HG03432 (cell line): ENCODE data around the gene SGMS1.
A peak's percentile ranks its signal among the peaks of the same experiment; 100 is the strongest.
"Not testable (repeated sequence)": the region's sequence is repeated elsewhere in the genome, so short reads cannot be mapped to it uniquely, and the experiment has no call there.

Source experiments
- ATAC-seq: cut with Tn5 transposase; IDR thresholded peaks from one replicate; pipeline ENCODE4 v1.9.1; 2021; ENCODE audit warnings: mild to moderate bottlenecking, moderate library complexity; ENCODE audit not compliant: unreplicated experiment

Gene SGMS1

GRCh38 chr10:50355693-50356480, 267.9 kb downstream of the SGMS1 start:
- not testable (repeated sequence) for ATAC-seq

- ATAC-seq = no peak
Observed at GRCh38 chr10:50351483-50352146, 272.1 kb downstream of the SGMS1 start.

GRCh38 chr10:50350366-50350765, 273.4 kb downstream of the SGMS1 start:
- no peak for ATAC-seq

DNA sequence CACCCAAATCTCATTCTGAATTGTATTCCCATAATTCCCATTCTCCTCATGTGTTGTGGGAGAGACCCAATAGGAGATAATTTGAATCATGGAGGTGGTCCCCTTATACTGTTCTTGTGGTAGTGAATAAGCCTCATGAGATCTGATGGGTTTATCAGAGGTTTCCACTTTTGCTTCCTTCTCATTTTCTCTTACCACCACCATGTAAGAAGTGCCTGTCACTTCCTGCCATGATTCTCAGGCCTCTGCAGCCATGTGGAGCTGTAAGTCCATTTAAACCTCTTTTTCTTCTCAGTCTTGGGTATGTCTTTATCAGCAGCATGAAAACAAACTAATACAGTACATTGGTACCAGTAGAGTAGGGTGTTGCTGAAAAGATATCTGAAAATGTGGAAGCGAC, 274.2 kb downstream of the SGMS1 start:
- no peak for ATAC-seq

GRCh38 chr10:50347394-50347802, 276.4 kb downstream of the SGMS1 start:
- peak; percentile 97 for ATAC-seq

DNA sequence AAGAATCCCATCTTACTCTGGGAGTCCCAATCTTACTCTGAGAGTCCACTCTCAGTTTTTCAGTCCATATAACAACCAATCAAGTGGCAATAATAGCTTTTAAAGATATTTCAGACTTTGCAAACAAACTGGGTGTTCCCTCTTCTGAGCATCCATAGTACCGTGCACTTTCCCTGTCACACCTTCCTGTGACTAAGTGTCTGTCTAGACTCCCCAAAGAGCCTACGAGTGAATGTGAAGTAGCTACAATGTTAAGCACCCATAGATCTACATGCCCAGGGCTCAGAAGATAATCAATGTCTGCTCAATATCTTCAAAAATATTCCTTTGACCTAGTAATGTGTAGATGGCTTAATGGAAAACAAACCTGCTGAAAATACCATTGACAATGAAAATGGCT, 276.8 kb downstream of the SGMS1 start:
- ATAC-seq = peak; percentile 22

DNA sequence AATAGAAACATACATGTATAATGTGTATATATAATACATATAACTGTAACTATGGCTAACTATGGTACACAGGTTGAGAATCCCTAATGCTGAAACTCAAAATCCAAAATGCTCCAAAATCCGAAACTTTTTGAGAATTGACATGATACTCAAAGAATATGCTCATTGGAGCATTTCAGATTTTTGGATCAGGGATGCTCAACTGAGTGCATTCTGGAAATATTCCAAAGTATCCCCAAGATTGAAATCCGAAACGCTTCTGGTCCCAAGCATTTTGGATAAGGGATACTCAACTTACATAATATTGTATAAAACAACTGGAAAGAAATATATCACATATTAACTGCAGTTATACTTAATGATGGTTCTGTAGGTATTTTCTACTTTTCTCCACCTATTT, 278.2 kb downstream of the SGMS1 start:
- ATAC-seq = no peak

DNA sequence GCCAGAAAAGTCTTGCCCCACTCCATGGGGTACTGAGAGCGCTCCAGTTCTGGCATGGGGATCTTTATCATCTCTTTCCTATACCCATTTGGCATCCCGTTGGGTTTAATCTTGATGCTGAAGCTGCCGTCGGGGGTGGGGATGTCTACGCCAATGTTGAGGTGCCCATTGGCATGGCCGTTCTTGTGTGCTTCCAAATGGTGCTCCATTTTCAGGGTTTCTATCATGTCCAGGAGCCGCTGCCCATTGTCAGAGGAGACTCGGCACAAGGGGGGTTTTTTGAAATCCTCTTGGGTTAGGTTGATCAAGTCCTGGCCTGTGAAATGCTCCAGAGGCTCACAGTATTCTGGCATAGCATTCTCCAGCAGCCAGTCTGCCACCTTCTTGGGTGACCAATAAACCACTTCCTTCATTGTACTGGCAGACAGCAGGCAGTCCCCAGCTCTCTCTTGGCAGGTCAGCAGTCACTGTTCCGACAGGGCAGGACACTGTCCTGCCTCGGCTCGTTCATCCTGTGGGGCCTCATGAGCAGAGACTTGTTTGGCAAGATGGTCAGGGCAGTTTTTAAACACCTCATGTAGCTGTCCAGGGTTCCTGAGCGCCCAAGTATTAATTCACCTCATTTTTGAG, 279.9 kb downstream of the SGMS1 start:
- no peak for ATAC-seq

GRCh38 chr10:50341987-50342386, 281.8 kb downstream of the SGMS1 start:
- no peak for ATAC-seq

DNA sequence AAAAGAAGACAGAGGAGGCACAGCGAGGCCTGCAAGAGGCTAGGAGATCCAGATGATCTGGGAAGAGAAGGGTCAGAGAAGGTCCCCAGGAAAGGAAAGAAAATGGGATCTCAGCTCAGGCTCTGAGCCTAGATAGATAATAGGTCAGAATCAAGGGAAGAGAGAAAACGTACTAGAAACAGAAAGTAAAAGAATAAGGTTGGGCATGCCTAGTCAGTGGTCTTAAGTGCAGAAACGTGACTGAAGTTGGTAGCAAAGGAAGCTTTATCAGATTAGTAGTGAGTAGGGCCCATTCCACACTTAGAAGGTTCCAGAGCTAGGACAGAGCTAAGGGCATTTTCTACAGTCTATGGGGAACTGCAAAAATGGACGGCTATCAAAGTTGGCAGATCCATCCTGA, 287.6 kb downstream of the SGMS1 start:
- ATAC-seq = no peak

GRCh38 chr10:50335397-50335796, 288.4 kb downstream of the SGMS1 start:
- ATAC-seq = no peak

DNA sequence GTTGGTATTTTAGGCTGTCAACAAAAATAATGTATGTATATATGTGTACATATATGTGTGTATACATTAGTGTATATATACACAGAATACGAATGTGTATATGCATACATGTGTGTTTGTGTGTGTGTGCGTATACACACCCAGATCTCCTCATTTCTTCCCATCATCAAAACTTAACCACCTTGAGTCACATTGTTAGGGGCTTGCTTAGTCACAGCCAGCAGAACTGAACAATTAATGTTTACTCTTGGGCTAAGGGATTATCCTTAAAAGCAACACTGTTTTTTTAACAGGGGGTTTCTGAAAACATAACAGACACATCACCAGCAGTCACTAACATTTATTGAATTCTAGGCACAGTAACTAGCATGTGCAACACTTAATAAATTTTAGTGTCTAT, 289.5 kb downstream of the SGMS1 start:
- ATAC-seq = no peak

DNA sequence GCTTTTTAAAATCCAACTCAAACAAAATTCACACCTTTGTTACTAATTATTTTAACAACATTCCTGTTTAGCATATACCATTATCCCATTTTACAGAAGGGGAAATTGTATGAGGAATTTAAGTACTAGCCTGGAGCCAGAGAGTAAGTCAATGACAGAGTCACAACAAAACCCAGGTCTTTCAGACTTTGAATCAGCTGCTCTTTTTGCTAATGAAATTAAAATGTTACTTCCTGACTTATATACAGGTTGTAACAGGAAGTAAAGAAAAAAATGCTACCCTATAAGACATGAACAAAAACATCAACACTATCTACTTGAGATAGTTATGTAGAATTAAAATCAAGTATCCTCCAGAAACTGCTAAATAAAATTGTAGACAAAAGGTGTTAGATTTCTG, 289.9 kb downstream of the SGMS1 start:
- no peak for ATAC-seq

GRCh38 chr10:50332108-50332842, 291.5 kb downstream of the SGMS1 start:
- no peak for ATAC-seq

GRCh38 chr10:50331486-50331885, 292.3 kb downstream of the SGMS1 start:
- ATAC-seq = no peak

GRCh38 chr10:50326757-50327701, 296.7 kb downstream of the SGMS1 start:
- ATAC-seq = no peak

- ATAC-seq = no peak
Observed at GRCh38 chr10:50326172-50326555, 297.6 kb downstream of the SGMS1 start.

DNA sequence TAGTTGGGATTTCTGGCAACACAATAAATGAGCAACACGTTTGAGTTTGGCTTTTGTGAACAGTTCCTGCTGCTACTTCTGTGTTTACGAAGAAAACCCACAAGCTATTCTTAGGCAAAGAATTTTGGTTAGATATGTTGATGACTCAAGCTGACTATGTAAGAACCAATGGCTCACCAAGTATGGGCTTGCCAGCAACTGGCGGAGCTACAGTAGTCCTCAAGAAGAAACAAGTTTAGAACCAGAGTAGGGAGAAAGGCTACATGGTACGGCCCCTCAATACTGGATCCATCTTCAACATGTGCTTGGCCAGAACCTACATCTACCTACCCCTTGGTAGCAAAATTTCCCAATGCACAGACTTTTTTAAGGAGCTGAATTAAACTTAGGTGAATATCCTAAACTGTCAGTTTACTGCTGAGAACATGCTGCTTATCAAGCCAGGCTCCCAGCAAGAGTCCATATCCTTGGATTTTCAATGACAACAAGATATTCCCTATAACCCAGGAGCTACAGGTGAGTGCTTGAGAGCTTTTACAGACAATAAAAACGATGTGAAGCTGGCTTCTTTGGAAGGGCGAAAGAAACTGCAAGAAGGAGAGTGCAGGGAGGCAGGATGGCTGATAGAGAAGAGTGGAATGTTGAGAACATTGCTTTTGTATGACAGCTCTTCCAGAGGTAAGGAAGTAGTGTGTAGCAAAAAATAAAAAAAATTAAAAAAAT, 298.1 kb downstream of the SGMS1 start:
- peak; percentile 84 for ATAC-seq

DNA sequence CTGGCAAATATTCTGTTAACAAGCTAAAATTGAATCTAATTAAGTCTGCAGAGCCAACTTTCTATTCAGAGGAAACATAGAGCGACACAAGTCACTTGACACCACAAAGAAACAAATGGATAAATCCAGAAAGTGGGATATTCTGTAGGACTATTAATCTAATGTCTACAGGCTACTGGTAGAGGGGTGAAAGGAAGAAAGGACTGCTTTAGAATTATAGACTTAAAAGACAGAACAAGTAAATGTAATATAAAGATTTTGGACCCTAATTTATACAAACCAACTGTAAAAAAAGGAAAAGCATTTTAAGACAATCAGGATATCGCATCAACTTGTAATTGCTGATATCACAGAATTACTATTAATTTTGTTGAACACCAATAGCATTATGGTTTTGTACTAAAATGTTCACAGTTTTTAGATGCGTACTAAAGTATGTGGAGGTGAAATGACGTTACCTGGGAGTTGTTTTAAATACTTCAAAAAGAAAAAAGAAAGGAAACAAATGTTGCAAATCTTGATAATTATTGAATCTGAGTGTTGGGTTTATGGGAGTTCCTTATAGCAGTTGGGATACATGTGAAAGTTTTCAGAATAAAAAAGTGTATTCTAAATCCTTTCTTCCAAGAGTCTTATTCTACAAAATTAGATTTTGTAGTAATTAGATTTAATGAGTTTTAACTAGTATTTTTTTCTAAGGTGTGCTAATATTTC, 298.9 kb downstream of the SGMS1 start:
- no peak for ATAC-seq
